GM12892 (cell line): ENCODE data around the gene PRMT9.

Source experiments
- POLR2A ChIP-seq: IDR thresholded peaks from 2 replicates; pipeline ENCODE4 v1.6.1; 2011; ENCODE audit warnings: low read depth, low read length, control low read depth
- POLR2AphosphoS5 ChIP-seq: IDR thresholded peaks from 2 replicates; pipeline ENCODE4 v1.6.1; 2011; ENCODE audit warnings: low read depth, low read length, control low read depth
- TAF1 ChIP-seq: IDR thresholded peaks from 2 replicates; pipeline ENCODE4 v1.6.1; 2011; ENCODE audit warnings: low read depth, mild to moderate bottlenecking, control low read depth, low read length, borderline replicate concordance

DNA sequence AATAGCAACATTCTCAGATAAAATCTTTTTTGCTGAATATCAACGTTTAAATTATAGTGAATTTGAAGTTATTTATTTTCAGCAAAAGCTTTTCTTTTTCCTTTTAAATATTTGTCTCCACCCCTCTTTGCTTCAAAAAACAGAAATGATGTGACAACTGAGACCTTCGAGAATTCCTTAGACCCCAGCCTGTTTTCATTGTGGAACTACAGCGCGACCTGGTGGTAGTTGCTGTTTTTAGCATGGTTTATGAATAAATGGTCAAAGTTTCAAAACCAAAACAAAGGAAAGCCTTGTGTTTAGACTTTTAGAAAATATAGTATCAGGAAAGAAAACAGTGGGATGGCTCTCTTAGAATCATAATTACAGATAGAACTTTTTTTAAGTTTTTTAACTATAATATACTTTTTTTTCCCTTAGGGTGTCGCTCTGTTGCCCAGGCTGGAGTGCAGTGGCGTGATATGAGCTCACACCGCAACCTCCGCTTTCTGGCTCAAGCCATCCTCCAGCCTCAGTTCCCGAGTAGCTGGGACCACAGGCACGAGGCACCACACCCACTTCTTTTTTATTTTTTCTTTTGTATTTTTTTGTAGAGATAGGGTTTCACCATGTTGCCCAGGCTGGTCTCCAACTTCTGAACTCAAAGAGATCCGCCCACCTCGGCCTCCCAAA is 93.6 kb downstream of the PRMT9 start:
- TF ChIP-seq POLR2A = no peak
- no peak for TF ChIP-seq POLR2AphosphoS5
- no peak for TF ChIP-seq TAF1
